B cell (primary cell): Measurements from ENCODE around the gene SLC9A9. TPM values are rescaled to one million over a fixed set of nuclear protein-coding genes. Genes with fewer than 3 reads are reported as not detected.

Experiments
- ATAC-seq: fragments of 200-7000 bp; cut with Tn5 transposase; one replicate; pipeline ENCODE4 v1.10.0; 2021; ENCODE audit warnings: low read depth, mild to moderate bottlenecking, moderate number of reproducible peaks, moderate library complexity
- CTCF ChIA-PET: fragments of 350-600 bp; sonication (Branson Sonifier 250); formaldehyde crosslinking; loops from one replicate; lab custom pipeline; 2021; ENCODE audit warnings: antibody characterized with exemption, inconsistent platforms; lab: Charles Lee
- POLR2A ChIA-PET: fragments of 350-600 bp; sonication (Branson Sonifier 250); formaldehyde crosslinking; loops from one replicate; lab custom pipeline; 2021; ENCODE audit warnings: antibody characterized with exemption; lab: Charles Lee
- DNase-seq: peaks from one replicate; pipeline ENCODE4 v3.0.0; 2013
- H2AFZ ChIP-seq: 2 replicates; pipeline ENCODE4 v1.6.1; 2012; ENCODE audit warnings: mild to moderate bottlenecking, low read depth, low read length; ENCODE audit not compliant: insufficient read depth, poor library complexity, severe bottlenecking
- H3K27ac ChIP-seq, 2 donors: 1 replicate in 1 of 2; 2 replicates in 1 of 2; pipeline ENCODE4 v1.5.1; 2012 to 2013; ENCODE audit warnings: low read length in 2 of 2, mild to moderate bottlenecking in 2 of 2, moderate library complexity in 1 of 2
- H3K27me3 ChIP-seq, 4 experiments: fragments of 200-600 bp in 1 of 4; sonication (generic) in 1 of 4; replicated peaks in 1 of 4; 1 replicate in 2 of 4; 2 replicates in 2 of 4; pipeline versions ENCODE4 v1.6.1 to v1.7.0; 2013 to 2016; ENCODE audit warnings: low read length in 3 of 4, mild to moderate bottlenecking in 2 of 4, mixed read lengths in 1 of 4, moderate library complexity in 1 of 4; ENCODE audit not compliant: insufficient read depth in 4 of 4, control insufficient read depth in 3 of 4; ENCODE audit errors: control extremely low read depth in 1 of 4
- H3K36me3 ChIP-seq, 2 experiments: replicated peaks in 1 of 2; 1 replicate in 1 of 2; 2 replicates in 1 of 2; pipeline versions ENCODE4 v1.6.1 to v1.7.1; 2013; ENCODE audit warnings: low read length in 1 of 2; ENCODE audit not compliant: insufficient read depth in 2 of 2, control insufficient read depth in 1 of 2; ENCODE audit errors: control extremely low read depth in 1 of 2, extremely low read depth in 1 of 2
- H3K4me1 ChIP-seq, 2 donors: fragments of 200-600 bp in 1 of 2; sonication (generic) in 1 of 2; 1 replicate in 1 of 2; 2 replicates in 1 of 2; pipeline versions ENCODE4 v1.5.1 to v1.6.1; 2013 to 2017; ENCODE audit warnings: low read length in 2 of 2; ENCODE audit not compliant: control insufficient read depth in 2 of 2, insufficient read depth in 2 of 2
- H3K4me2 ChIP-seq: replicated peaks from 2 replicates; pipeline ENCODE3; 2012; ENCODE audit warnings: mild to moderate bottlenecking, low read depth, low read length; ENCODE audit not compliant: poor library complexity, severe bottlenecking
- H3K4me3 ChIP-seq, 5 experiments: fragments of 200-600 bp in 1 of 5; sonication (generic) in 1 of 5; 1 replicate in 3 of 5; 2 replicates in 2 of 5; pipeline versions ENCODE4 v1.5.1 to v1.7.0; 2011 to 2016; ENCODE audit warnings: low read length in 4 of 5, mild to moderate bottlenecking in 4 of 5, low read depth in 2 of 5, control low read depth in 1 of 5, moderate library complexity in 1 of 5; ENCODE audit not compliant: insufficient read depth in 1 of 5; ENCODE audit errors: control extremely low read depth in 1 of 5, extremely low read depth in 1 of 5
- H3K79me2 ChIP-seq: fragments of 200-600 bp; sonication (generic); one replicate; pipeline ENCODE4 v1.6.0; 2016; ENCODE audit warnings: low read length; ENCODE audit not compliant: control insufficient read depth, insufficient read depth
- H3K9ac ChIP-seq: fragments of 200-600 bp; sonication (generic); 2 replicates; pipeline ENCODE4 v1.6.1; 2017; ENCODE audit warnings: mild to moderate bottlenecking, low read length, moderate library complexity
- H3K9me3 ChIP-seq, 3 donors: one replicate each; pipeline versions ENCODE4 v1.6.1 to v1.7.1; 2013; ENCODE audit warnings: low read length in 2 of 3; ENCODE audit not compliant: control insufficient read depth in 2 of 3, insufficient read depth in 1 of 3; ENCODE audit errors: control extremely low read depth in 1 of 3
- H4K20me1 ChIP-seq: 2 replicates; pipeline ENCODE4 v1.6.0; 2012; ENCODE audit warnings: mild to moderate bottlenecking, low read length; ENCODE audit not compliant: insufficient read depth, control insufficient read depth, poor library complexity, severe bottlenecking
- H3K27ac Mint-ChIP-seq: one replicate; pipeline ENCODE4 v1.8.0; 2021; ENCODE audit warnings: mixed read lengths
- H3K27me3 Mint-ChIP-seq: one replicate; pipeline ENCODE4 v1.8.0; 2021; ENCODE audit warnings: mixed read lengths
- H3K4me1 Mint-ChIP-seq: one replicate; pipeline ENCODE4 v1.8.0; 2021; ENCODE audit warnings: mixed read lengths
- H3K4me3 Mint-ChIP-seq: one replicate; pipeline ENCODE4 v1.8.0; 2021; ENCODE audit warnings: mixed read lengths
- H3K9me3 Mint-ChIP-seq: one replicate; pipeline ENCODE4 v1.8.0; 2022; ENCODE audit warnings: mixed read lengths; ENCODE audit not compliant: insufficient read depth
- CTCF ChIP-seq: fragments of 200-600 bp; IDR thresholded peaks from one replicate; pipeline ENCODE4 v1.8.0; 2022; ENCODE audit warnings: antibody characterized with exemption, mild to moderate bottlenecking
- EZH2 ChIP-seq: IDR thresholded peaks from 2 replicates; pipeline ENCODE4 v1.6.1; 2012; ENCODE audit warnings: borderline replicate concordance, low read depth, mild to moderate bottlenecking, moderate library complexity, low read length; ENCODE audit not compliant: insufficient read depth, poor library complexity, severe bottlenecking
- WGBS: methylation state at CpG from one replicate; pipeline ENCODE4 v1.1.5; 2013; ENCODE audit warnings: missing lambda C conversion rate; ENCODE audit not compliant: insufficient coverage; 5-methylcytosine and 5-hydroxymethylcytosine counted together
- intact Hi-C: fragments of 100-400 bp; cut with micrococcal nuclease; formaldehyde crosslinking; loops from one replicate; pipeline ENCODE4 v1.10.0; 2022
- polyA plus RNA-seq: library from polyadenylated mRNA; depleted of rRNA; stranded (reverse); fragments of >200 nt; gene quantifications from 2 replicates; pipeline ENCODE4 v1.2.3, GENCODE V29; 2012
- total RNA-seq, 2 donors: library from RNA; stranded (reverse); fragments of 120-200 nt in 1 of 2; gene quantifications; 1 replicate in 1 of 2; 2 replicates in 1 of 2; pipeline versions ENCODE4 v1.2.3 to v1.2.4, GENCODE V29; 2013 to 2022

SLC9A9 gene
- total and polyA plus RNA-seq, 2 donors (not counting 1 experiment from before 2014, with no cell fraction given): 7.7 to 17.3 TPM

DNA sequence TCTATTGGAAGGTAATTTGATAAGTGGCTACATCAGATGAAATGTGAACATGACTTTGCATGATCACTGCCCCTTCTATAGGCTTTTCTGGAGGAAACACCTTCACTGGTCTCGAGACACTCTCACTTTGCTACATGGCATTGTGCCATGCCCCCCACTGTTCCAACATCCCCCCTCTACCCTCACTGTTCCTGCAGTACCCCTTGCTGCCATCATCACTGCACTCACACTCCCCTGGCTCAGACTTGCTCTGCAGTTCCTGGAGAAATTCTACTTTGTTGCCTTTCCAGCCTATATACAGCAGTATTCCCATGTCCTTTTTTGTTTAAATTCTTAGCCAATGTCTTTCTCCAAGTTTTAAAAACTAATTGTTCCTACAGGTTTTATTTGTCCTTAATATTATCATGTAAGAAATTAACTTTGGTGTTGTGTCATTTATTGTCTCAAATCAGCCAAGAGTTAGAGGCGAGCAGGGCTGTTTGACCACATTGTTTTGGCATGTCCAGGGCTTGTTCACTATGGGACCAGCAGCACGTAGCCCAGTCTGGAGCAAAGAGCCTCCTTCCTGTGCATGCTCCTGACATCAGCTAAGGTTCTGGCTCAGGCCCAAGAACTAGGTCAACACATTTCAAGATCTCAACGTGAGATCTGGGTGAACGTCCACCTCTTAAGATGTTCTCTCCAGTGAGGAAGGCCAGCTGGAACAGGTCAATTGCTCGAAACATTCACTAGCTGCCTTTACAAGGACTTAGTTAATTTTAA lies 246.4 kb downstream of the SLC9A9 start:
- WGBS: 68% methylated on average over 5 of the region's 6 CpGs
- H3K9me3 ChIP-seq: no peaks in the 10 kb centered on the region
- no peak overlapping the region for H3K4me3 ChIP-seq
- H3K36me3 ChIP-seq: no peaks in the 10 kb centered on the region
- H3K27ac ChIP-seq: no peak overlapping the region
- no peak overlapping the region for H3K27ac Mint-ChIP-seq
- H3K4me1 Mint-ChIP-seq: peaks cover 40% of the 10 kb centered on the region
- TF ChIP-seq EZH2: no peak
- no peak for TF ChIP-seq CTCF
- H3K27me3 Mint-ChIP-seq: no peaks in the 10 kb centered on the region
- H3K4me3 Mint-ChIP-seq: no peak overlapping the region
- ATAC-seq (no peak), DNase-seq (no peak)
- H3K4me1 ChIP-seq: peaks cover 29 to 34% of the 10 kb centered on the region in 2 donors
- no peak overlapping the region for H2AFZ ChIP-seq
- intact Hi-C loops: no loop called here
- CTCF ChIA-PET: no interaction called here
- H3K4me2 ChIP-seq: no peak overlapping the region
- no peaks in the 10 kb centered on the region for H3K9me3 Mint-ChIP-seq
- H3K27me3 ChIP-seq: no peaks in the 10 kb centered on the region
- no peaks in the 10 kb centered on the region for H4K20me1 ChIP-seq
- no peak overlapping the region for H3K9ac ChIP-seq
- POLR2A ChIA-PET: no interaction called here
- H3K79me2 ChIP-seq: no peaks in the 10 kb centered on the region
